HK-2 (cell line): ENCODE results near the gene MZT2A.
"Not testable (repeated sequence)": the region's sequence is repeated elsewhere in the genome, so short reads cannot be mapped to it uniquely, and the experiment has no call there.

ENCODE experiments used
- DNase-seq: peaks from one replicate; pipeline ENCODE4 v3.0.0-alpha.2; 2018; ENCODE audit not compliant: unreplicated experiment

Gene MZT2A

GRCh38 chr2:131520526-131520925, 28.3 kb upstream of the MZT2A start:
- DNase-seq = no peak

DNA sequence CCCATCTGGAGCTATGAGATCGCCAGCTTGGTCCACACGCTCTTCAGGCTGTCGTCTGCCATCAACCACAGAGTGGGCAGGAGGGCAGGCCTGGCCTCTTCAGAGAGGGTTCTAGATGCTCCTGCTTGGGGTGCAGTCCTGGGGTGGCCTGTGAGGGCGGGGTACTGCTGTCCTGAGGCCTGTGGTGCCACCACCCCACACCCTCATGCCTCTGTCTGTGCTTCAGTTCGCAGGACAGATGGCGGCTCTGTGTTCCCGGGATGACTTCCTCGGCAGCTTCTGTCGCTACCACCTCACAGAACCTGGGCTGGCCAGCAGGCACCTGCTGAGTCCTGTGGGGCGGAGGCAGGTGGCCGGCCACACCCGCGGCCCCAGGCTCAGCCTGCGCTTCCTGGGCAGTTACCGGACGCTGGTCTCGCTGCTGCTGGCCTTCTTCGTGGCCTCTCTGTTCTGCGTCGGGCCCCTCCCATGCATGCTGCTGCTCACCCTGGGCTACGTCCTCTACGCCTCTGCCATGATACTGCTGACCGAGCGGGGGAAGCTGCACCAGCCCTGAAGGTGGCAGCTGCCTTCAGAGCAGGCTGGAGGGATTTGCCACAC, 27.8 kb upstream of the MZT2A start:
- not testable (repeated sequence) for DNase-seq

DNA sequence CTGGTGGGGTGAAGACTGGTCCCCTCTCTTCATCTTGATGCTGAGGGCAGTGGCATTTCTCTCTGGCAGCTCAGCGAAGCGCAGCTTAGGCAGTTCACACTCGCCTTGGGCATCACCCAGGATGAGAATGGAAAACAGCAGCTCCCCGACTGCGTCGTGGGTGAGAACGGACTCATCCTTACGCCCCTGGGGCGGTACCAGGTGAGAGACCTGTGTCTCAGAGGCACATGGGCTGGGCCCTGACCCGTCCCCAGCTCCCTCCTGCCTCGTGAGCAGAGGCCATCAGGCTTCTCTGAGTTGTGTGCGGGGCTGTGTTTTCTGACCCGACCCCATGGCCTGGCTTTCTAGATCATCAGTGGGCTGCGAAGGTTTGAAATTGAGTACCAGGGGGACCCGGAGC, 27.3 kb upstream of the MZT2A start:
- DNase-seq = no peak

DNA sequence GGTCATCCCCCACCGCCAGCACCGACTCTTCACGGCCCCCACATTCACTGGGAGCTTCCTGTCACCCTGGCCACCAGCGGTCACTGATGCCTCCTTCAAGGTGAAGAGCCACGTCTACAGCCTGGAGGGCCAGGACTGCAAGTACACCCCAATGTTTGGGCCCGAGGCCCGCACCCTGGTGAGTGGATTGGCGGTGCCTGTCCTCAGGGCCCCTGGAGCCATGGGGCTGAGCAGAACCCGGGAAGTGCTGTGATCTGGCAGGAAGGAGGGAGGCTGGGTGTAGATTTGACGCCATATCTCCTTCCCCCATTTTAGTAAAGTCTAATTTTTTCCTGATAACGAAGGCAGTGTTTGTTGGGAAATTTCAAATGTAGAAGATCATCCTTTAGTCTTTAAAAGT, 26.3 kb upstream of the MZT2A start:
- DNase-seq = not testable (repeated sequence)

- not testable (repeated sequence) for DNase-seq
Measured at GRCh38 chr2:131517856-131518255, 25.7 kb upstream of the MZT2A start.

DNA sequence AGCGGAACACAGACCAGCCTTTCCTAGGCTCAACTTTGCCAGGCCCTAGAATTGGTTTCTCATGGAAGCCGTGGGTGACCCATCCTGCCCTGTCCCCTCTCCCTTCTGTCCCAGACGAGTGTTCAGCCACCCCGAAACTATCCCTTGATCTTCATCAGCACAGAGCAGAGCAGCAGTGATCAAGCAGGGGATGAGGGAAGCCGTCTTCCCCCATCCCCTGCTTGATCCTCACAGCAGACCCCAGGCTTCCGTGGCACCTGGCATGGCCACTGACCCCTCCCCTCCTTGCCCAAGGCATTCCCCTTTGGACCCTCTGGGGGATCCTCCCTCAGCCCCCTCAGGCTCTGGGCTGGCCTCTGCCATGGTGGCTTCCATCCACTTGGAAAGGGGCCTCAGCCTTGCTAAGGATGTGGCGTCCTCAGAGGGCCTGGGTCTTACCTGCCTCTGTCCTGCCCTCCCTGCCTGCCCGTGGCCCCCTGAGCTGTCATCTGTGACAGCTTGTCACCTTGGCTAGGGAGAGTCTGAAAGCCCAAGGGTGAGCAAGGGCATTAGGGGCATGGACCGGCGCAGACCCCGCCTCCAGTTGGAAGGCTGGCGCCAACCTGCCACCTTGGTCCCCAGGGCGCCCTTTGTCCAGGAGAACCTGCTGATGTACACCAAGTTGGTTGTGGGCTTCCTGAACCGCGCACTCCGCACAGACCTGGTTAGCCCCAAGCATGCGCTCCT, 25.1 kb upstream of the MZT2A start:
- no peak for DNase-seq

GRCh38 chr2:131516621-131517020, 24.4 kb upstream of the MZT2A start:
- DNase-seq = peak; percentile 36

DNA sequence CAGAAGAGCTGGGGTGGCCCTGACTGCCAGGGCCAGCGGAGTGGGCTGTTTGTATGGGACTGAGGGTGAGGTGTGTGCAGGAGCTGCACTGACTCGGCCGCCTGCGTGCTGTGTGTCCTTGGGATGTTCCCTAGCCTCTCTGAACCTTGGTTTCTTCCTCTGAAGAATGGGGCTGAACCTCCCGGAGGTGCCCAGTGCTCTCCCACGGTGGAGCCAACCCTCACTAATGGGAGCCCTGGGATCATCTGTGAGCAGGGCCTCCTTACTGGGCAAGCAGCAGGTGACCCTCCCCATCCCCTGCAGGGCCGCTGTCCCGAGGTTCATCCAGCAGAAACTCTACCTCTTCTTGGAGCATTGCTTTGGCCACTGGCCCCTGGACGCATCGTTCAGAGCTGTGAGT, 23.8 kb upstream of the MZT2A start:
- DNase-seq = no peak

DNA sequence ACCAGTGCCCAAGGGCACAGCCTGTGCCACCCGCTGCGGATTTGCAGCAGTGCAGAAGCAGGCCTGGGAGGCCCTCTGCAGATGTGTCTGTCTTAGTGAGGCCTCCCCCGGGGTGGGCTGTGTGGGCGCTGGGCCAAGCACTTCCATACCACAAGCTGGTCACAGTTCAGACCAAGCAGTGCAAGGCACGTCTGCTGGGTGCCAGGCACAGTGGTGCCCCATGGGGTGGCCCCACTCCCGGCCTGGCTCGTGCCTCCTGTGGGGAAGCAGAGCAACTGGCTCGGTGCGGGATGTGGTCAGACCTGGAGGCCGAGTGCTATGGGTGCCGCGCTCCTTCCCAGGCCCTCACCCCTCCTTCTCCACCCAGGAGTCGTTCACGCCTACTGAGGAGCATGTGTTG, 23.0 kb upstream of the MZT2A start:
- not testable (repeated sequence) for DNase-seq

DNA sequence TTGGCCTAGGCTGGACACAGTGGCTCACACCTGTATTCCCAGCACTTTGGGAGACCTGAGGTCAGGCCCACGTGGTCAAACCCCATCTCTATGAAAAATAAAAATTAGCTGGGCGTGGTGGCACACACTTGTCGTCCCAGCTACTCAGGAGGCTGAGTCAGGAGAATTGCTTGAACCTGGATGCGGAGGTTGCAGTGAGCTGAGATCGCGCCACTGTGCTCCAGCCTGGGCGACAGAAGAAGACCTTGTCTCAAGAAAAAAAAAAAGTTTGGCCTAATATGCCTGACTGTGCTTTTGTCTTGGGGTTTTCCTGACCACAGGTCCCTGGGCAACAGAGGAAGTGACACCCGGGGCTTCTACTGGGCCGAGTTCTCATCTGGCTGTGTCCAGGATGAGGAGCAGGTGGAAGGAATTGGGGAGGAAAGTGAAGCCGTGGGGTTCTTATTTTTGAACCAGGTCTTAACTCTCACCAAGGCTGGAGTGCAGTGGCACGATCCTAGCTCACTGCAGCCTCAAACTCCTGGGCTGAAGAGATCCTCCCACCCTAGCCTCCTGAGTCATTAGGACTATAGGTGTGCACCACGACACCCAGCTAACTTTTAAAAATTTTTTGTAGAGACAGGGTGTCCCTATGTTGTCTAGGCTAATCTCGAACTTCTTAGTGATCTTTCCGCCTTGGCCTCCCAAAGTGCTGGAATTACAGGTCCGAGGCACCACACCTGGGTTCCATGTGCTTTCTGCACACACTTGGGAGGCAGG, 22.4 kb upstream of the MZT2A start:
- DNase-seq = not testable (repeated sequence)

DNA sequence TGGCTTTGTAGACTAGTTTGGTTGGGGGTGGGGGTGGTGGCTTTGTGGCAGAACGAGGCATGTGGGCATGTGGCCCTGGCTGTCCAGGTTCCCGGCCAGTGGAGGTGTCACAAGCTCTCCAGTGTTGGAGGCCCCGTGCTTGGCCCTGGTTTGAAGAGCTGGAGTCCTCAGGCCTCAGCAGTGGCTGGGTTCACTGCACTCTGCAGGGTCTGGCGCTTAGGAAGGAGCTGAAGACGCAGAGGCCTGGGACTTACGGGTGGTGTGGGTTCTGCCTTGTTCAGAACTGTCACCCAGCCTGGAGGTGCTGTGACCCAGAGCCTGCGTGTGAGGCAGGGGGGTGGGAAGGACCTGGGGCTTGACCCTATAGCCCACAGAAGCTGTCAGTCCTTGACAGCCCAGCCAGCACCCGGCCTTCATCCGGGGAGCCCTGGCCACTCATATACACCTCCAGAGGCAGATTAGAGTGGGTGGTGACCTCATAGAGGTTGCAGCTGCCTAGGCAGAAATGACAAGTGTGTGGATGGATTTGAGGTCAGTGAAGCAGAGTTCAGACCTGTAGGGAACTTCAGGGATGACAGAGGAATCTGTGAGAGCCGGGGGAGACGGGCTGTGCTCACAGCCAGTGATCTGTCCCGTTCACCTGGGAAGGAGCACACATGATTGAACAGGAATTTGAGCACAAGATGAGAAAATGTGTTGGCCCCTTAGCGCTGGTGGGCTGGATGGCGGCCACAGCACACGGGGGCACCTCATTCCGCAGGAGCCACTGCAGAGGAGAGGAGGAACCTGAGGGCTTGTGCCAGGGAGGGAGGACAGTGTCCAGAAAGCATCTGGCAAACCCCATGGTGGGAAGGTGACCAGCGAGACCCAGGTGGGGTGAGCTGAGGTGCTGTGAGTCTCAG, 20.0 kb upstream of the MZT2A start:
- peak; percentile 55 for DNase-seq

DNA sequence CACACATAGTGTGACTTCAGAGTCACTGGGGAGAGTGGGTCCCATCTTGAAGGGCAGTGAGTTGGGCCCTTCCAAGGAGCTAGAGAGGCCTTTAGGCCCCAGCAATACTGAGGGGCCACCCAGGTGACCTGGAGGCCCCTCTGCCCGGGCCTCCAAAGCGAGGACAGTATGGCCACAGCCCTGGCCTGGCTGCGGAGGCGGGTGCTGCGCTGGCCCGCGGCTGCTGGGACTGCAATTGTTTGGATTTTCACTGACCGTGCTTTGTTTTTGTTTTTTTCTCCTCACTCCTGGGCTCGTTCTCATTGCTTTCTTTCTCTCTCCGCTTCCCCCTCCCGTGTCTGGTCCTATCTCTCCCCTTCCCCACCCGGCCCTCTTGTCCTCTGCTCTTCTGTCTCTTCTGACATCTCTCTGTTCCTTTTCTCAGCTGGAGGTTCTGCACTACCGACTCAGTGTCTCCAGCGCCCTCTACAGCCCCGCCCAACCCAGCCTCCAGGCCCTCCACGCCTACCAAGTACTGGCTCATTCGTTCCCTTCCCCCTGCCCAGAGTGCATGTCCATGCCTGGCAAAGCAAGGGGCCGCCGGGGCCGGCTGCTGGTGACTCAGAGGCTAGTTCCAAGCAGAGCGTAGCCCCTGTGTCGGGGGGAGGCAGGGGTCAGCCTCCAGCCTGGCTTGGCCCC, 19.2 kb upstream of the MZT2A start:
- DNase-seq = peak; percentile 89

DNA sequence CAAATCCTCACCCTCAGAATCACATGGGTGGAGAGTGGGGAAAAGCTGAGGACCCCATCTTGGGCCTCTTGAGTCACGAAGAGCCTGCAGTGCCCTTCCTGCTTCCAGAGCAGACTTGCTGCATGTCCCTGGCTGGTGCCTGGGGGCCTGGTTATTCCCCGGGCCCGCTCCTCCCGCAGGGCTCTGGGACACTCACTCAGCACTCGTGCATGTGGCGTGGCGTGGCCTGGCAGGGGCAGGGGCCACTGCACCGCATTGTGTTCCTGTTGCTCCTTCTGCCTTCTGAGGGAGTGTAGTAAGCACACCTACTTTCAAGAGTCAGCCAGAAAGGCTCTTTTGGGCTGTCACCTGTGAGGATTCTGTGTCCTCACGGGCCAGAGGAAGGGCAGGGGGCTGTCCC, 17.4 kb upstream of the MZT2A start:
- DNase-seq = no peak

- not testable (repeated sequence) for DNase-seq
Measured at GRCh38 chr2:131504082-131504750, 12.0 kb upstream of the MZT2A start.

DNA sequence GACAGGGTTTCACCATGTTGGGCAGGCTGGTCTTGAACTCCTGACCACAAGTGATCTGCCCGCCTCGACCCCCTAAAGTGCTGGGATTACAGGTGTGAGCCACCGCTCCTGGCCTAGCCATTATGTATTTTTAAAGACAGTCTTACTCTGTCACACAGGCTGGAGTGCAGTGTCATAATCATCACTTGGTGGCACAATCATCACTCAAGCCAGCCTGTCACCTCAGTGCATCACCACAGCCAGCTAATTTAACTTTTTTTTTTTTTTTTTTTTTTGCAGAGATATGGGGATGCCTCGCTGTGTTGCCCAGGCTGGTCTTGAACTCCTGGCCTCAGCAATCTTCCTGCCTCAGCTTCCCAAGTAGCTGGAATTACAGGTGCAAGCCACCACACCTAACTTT, 11.4 kb upstream of the MZT2A start:
- DNase-seq = not testable (repeated sequence)

DNA sequence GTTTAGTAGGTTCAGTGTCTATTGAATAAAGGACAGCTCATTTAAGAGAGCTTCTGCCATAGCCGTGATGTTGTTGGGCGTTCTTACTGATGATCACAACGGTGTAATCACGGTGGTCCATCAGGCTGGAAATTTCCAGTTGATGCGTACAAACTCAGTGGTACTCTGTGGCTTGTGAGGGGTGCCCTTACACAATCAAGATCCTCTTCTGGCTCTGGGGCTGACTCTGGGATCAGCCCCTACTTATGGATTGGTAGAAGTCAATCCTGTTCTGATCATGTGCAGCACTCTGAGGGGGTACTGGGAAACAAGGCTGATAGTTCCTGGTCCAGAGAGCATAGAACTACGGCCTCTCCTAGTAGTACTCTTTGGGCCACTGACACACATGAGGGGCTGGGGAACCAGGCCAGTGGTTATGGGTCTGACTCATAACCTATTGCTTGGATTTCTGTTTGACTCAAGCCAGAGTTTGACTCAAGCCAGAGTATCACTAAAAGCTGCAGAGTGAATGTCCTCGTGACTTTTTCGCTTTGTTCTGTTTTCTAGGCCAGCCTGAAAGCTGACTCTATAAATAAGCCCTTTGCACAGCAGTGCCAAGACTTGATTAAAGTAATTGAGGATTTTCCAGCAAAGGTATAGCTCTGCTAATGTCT, 6.2 kb upstream of the MZT2A start:
- not testable (repeated sequence) for DNase-seq

DNA sequence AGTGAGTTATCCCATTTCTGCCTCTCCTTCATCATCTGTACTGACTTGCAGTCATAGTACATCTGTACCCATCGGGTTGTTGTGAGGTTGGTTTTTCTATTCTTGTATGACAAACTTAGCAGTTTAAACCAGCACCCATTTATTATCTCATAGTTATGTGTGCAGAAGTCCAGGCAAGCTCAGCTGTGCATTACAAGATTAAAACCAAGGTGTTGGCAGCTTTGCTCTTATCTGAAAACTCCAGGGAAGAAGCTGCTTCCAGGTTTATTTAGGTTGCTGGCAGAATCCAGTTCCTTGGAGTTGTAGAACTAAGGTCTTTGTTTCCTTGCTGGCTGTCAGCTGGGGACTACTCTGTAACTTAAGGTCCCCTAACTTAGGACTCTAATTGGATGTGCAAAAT, 3.3 kb upstream of the MZT2A start:
- not testable (repeated sequence) for DNase-seq

GRCh38 chr2:131493199-131493968, 1.2 kb upstream of the MZT2A start:
- DNase-seq = no peak

GRCh38 chr2:131492418-131493198, 411 bp upstream of the MZT2A start:
- peak; percentile 98 for DNase-seq
